Activated naive CD4-positive, alpha-beta T cell treated with anti-CD3 and anti-CD28 coated beads, Interleukin-2, amount 50 U/mL, for 72 hours (primary cell): ENCODE data around the gene MED13L. TPM values are rescaled to one million over a fixed set of nuclear protein-coding genes. Genes with fewer than 3 reads are reported as not detected.

Experiments used
- ATAC-seq, 2 donors: fragments of 150-1000 bp; cut with Tn5 transposase; 2 replicates each; pipeline ENCODE4 v1.10.0; 2021; ENCODE audit warnings: mild to moderate bottlenecking in 2 of 2, moderate library complexity in 2 of 2
- DNase-seq, 2 donors: peaks; one replicate each; pipeline ENCODE4 v3.0.0; 2021 to 2022; ENCODE audit warnings: low spot score in 2 of 2
- H3K27ac Mint-ChIP-seq, 2 donors: one replicate each; pipeline ENCODE4 v1.8.0; 2022; ENCODE audit warnings: mild to moderate bottlenecking in 2 of 2, mixed read lengths in 2 of 2
- H3K36me3 Mint-ChIP-seq, 2 donors: one replicate each; pipeline ENCODE4 v1.8.0; 2022; ENCODE audit warnings: mixed read lengths in 2 of 2
- H3K9me3 Mint-ChIP-seq, 2 donors: one replicate each; pipeline ENCODE4 v1.8.0; 2022; ENCODE audit warnings: mixed read lengths in 2 of 2
- total RNA-seq, 2 donors: library from RNA; stranded (reverse); gene quantifications; one replicate each; pipeline ENCODE4 v1.2.3, GENCODE V29; 2022

The MED13L gene
- total RNA-seq, 2 donors from 2014 or later: 54.2 to 64.0 TPM

- DNase-seq (no peak), ATAC-seq (no peak)
- Mint-ChIP-seq H3K9me3 (no peaks in the 10 kb centered on the region), H3K36me3 (no peaks in the 10 kb centered on the region), H3K27ac (no peak overlapping the region)
Observed at GRCh38 chr12:115912440-115912839, 365.1 kb downstream of the MED13L start.

GRCh38 chr12:115911360-115911759 lies 366.1 kb downstream of the MED13L start:
- DNase-seq: no peak
- Mint-ChIP-seq H3K27ac (no peak overlapping the region), H3K9me3 (no peaks in the 10 kb centered on the region), H3K36me3 (no peaks in the 10 kb centered on the region)
- ATAC-seq: no peak

- Mint-ChIP-seq H3K9me3 (no peaks in the 10 kb centered on the region), H3K27ac (no peak overlapping the region), H3K36me3 (no peaks in the 10 kb centered on the region)
- ATAC-seq (no peak), DNase-seq (no peak)
Observed at GRCh38 chr12:115910057-115910456, 367.4 kb downstream of the MED13L start.
